Smooth muscle cell (in vitro differentiated cells): ENCODE measurements around the gene PHKA2. TPM values are rescaled to one million over a fixed set of nuclear protein-coding genes. Genes with fewer than 3 reads are reported as not detected.
"Not testable (repeated sequence)": the region's sequence is repeated elsewhere in the genome, so short reads cannot be mapped to it uniquely, and the experiment has no call there.

ENCODE experiments used
- DNase-seq: peaks from one replicate; lab custom pipeline; 2025; ENCODE audit not compliant: unreplicated experiment; lab: John Stamatoyannopoulos, UW
- H2AFZ ChIP-seq: fragments of 200-600 bp; sonication (generic); 2 replicates; pipeline ENCODE4 v1.6.0; 2016; ENCODE audit warnings: antibody characterized with exemption, low read depth, mild to moderate bottlenecking
- H3F3A ChIP-seq: fragments of 200-600 bp; sonication (generic); 2 replicates; pipeline ENCODE4 v1.6.0; 2017; ENCODE audit warnings: antibody characterized with exemption, low read depth
- H3K27ac ChIP-seq: fragments of 200-600 bp; sonication (generic); 2 replicates; pipeline ENCODE4 v1.5.1; 2016; ENCODE audit warnings: low read depth, mild to moderate bottlenecking
- H3K27me3 ChIP-seq: fragments of 200-600 bp; sonication (generic); 2 replicates; pipeline ENCODE4 v1.6.1; 2016; ENCODE audit warnings: low read depth, mild to moderate bottlenecking
- H3K36me3 ChIP-seq: fragments of 200-600 bp; sonication (generic); 2 replicates; pipeline ENCODE4 v1.5.1; 2016; ENCODE audit warnings: low read depth
- H3K4me1 ChIP-seq: fragments of 200-600 bp; sonication (generic); 2 replicates; pipeline ENCODE4 v1.5.1; 2016; ENCODE audit warnings: low read depth
- H3K4me2 ChIP-seq: fragments of 200-600 bp; sonication (generic); 2 replicates; pipeline ENCODE4 v1.6.0; 2016; ENCODE audit warnings: mild to moderate bottlenecking
- H3K4me3 ChIP-seq: fragments of 200-600 bp; sonication (generic); 2 replicates; pipeline ENCODE4 v1.5.1; 2016; ENCODE audit warnings: mild to moderate bottlenecking
- H3K79me2 ChIP-seq: fragments of 200-600 bp; sonication (generic); 2 replicates; pipeline ENCODE4 v1.6.0; 2016; ENCODE audit warnings: low read depth, mild to moderate bottlenecking
- H3K9ac ChIP-seq: fragments of 200-600 bp; sonication (generic); 2 replicates; pipeline ENCODE4 v1.6.0; 2016; ENCODE audit warnings: low read depth
- H3K9me3 ChIP-seq: fragments of 200-600 bp; sonication (generic); replicated peaks from 2 replicates; pipeline ENCODE4 v1.5.1; 2016; ENCODE audit warnings: low read depth
- H4K20me1 ChIP-seq: fragments of 200-600 bp; sonication (generic); 2 replicates; pipeline ENCODE4 v1.6.0; 2016; ENCODE audit warnings: low read depth
- CTCF ChIP-seq: fragments of 200-600 bp; sonication (generic); IDR thresholded peaks from 2 replicates; pipeline ENCODE4 v1.5.1; 2017; ENCODE audit warnings: borderline replicate concordance, mild to moderate bottlenecking, antibody characterized with exemption; ENCODE audit not compliant: insufficient read depth, poor library complexity, severe bottlenecking
- WGBS: methylation state at CpG from one replicate; pipeline ENCODE4 v1.1.7; 2016; ENCODE audit warnings: low lambda C conversion rate; 5-methylcytosine and 5-hydroxymethylcytosine counted together
- polyA plus RNA-seq: library from polyadenylated mRNA; unstranded; fragments of >200 nt; fragmentation: Nextera tagmentation; extraction: Ambion mirVana; gene quantifications from 2 replicates; pipeline ENCODE4 v1.2.1, GENCODE V29; 2016
- total RNA-seq: library from RNA; depleted of rRNA; stranded (reverse); fragments of >200 nt; gene quantifications from 2 replicates; pipeline ENCODE4 v1.2.3, GENCODE V29; 2014

PHKA2 gene
- total and polyA plus RNA-seq, 2 experiments from 2014 or later, result 7.3 to 22.7 TPM

DNA sequence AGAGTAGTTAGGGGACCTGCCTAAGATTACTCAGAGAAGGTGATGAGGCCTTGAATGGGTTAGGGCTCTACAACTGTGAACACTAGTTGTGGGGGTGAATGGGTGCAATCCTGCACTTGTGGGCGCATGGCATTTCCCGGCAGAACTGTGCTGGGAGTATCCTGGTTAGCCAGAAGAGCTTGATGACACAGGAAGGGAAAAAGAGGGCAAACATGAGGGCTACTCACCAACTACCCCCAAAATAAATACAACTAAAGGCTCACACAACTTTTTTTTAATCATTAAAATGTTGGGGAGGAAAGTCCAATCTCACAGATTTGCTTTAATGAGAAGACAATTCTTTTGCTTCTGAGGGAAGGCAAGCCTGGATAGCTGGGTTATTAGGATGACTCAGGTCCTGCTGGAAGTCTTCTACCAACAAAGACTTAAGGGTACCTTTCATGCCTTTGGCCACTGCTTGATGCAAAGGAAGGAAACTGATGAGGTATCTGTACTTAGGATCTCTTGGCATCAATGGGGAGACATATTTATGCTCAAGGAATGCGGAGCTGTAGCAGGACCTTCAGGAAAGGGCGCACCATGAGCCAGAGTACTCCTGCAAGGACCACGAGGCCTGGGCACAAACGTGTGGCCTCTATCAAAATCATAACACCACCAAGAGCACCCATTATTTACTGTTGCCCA lies 2.6 kb downstream of the PHKA2 start:
- Histone ChIP-seq H3K4me2 (no peak overlapping the region), H2AFZ (no peak overlapping the region), H3K36me3 (no peaks in the 10 kb centered on the region), H3F3A (no peaks in the 10 kb centered on the region), H4K20me1 (no peaks in the 10 kb centered on the region), H3K27me3 (no peaks in the 10 kb centered on the region), H3K4me1 (peaks cover 4% of the 10 kb centered on the region), H3K4me3 (no peak overlapping the region), H3K79me2 (no peaks in the 10 kb centered on the region), H3K9ac (no peak overlapping the region), H3K9me3 (peaks cover 3% of the 10 kb centered on the region), H3K27ac (no peak overlapping the region)
- DNase-seq, result no peak
- TF ChIP-seq CTCF, result no peak
- 88% methylated on average over 6 of the region's 6 CpGs for WGBS

GRCh38 chrX:18980262-18980661 lies 3.7 kb downstream of the PHKA2 start:
- H3K9ac ChIP-seq, H4K20me1 ChIP-seq, H3K4me1 ChIP-seq, H3K27me3 ChIP-seq, H3K4me3 ChIP-seq, H3K27ac ChIP-seq, DNase-seq, H3K79me2 ChIP-seq, H3K9me3 ChIP-seq, H3F3A ChIP-seq, H3K36me3 ChIP-seq, H3K4me2 ChIP-seq, H2AFZ ChIP-seq: not testable (repeated sequence)
- 70% methylated on average over 6 of the region's 6 CpGs for WGBS

DNA sequence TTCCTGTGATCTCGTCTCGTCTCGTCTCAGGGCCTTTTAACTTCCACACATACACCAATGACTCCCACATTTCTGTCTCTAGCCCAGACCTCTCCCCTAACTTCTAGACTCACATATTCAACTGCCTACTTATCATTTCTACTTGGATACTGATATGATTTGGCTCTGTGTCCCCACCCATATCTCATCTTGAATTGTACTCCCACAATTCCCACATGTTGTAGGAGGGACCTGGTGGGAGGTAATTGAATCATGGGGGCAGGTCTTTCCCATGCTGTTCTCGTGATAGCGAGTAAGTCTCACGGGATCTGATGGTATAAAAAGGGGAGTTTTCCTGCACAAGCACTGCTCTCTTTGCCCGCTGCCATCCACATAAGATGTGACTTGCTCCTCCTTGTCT lies 8.9 kb downstream of the PHKA2 start:
- Histone ChIP-seq H3F3A (no peaks in the 10 kb centered on the region), H3K9me3 (no peaks in the 10 kb centered on the region), H3K9ac (no peak overlapping the region), H3K4me1 (no peaks in the 10 kb centered on the region), H3K27me3 (no peaks in the 10 kb centered on the region), H3K79me2 (no peaks in the 10 kb centered on the region), H3K4me2 (no peak overlapping the region), H3K4me3 (no peak overlapping the region), H3K27ac (no peak overlapping the region), H2AFZ (no peak overlapping the region), H4K20me1 (no peaks in the 10 kb centered on the region), H3K36me3 (no peaks in the 10 kb centered on the region)
- 84% methylated on average over 7 of the region's 7 CpGs for WGBS
- DNase-seq, result no peak
- no peak for TF ChIP-seq CTCF

DNA sequence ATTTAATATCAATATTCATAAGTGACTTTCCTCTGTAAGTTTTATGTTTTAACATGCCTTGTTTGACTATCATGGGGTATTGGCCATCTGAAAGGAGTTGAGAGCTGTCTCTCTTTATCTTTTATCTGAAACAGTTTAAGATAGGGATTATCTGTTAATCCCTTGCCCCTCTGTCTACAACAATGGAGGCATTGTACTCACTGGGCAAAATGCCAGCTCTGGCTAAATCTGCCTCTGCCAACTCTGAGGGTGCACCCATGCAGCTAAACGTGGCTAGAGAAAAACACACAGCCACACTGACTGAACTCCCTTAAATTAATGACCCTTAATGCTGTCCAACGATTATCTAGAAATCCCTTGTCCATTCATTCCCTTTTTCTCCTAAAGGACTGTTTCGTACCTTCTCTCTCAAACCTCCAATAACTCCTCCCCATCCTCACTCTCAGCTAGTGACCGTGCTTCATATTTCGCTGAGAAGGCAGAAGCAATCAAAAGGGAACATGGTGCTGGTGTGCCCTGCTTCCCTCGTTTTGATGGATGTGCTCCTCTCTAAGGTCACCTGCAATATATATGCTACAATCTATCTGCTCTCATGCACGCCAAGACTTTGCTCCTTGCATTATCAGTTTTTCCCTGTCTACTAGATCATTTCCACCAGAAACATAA lies 10.3 kb downstream of the PHKA2 start:
- H3K36me3 ChIP-seq, result no peaks in the 10 kb centered on the region
- TF ChIP-seq CTCF, result no peak
- H3K79me2 ChIP-seq, result no peaks in the 10 kb centered on the region
- H3K27me3 ChIP-seq, result no peaks in the 10 kb centered on the region
- H4K20me1 ChIP-seq, result no peaks in the 10 kb centered on the region
- no peaks in the 10 kb centered on the region for H3K4me1 ChIP-seq
- DNase-seq, result no peak
- H3K9ac ChIP-seq, result no peak overlapping the region
- 65% methylated on average over 7 of the region's 7 CpGs for WGBS
- H3F3A ChIP-seq, result no peaks in the 10 kb centered on the region
- H3K27ac ChIP-seq, result no peak overlapping the region
- H3K4me3 ChIP-seq, result no peak overlapping the region
- H3K9me3 ChIP-seq, result no peaks in the 10 kb centered on the region
- no peak overlapping the region for H2AFZ ChIP-seq
- no peak overlapping the region for H3K4me2 ChIP-seq
